Stimulated activated CD4-positive, alpha-beta T cell treated with anti-CD3 and anti-CD28 coated beads, Interleukin-12 subunit alpha, Interleukin-12 subunit beta, amount 100 ng/mL, for 4 hours (primary cell): ENCODE data around the gene IFT80.

Experiments
- DNase-seq: peaks from one replicate; pipeline ENCODE4 v3.0.0-alpha.2; 2020

IFT80 gene

DNA sequence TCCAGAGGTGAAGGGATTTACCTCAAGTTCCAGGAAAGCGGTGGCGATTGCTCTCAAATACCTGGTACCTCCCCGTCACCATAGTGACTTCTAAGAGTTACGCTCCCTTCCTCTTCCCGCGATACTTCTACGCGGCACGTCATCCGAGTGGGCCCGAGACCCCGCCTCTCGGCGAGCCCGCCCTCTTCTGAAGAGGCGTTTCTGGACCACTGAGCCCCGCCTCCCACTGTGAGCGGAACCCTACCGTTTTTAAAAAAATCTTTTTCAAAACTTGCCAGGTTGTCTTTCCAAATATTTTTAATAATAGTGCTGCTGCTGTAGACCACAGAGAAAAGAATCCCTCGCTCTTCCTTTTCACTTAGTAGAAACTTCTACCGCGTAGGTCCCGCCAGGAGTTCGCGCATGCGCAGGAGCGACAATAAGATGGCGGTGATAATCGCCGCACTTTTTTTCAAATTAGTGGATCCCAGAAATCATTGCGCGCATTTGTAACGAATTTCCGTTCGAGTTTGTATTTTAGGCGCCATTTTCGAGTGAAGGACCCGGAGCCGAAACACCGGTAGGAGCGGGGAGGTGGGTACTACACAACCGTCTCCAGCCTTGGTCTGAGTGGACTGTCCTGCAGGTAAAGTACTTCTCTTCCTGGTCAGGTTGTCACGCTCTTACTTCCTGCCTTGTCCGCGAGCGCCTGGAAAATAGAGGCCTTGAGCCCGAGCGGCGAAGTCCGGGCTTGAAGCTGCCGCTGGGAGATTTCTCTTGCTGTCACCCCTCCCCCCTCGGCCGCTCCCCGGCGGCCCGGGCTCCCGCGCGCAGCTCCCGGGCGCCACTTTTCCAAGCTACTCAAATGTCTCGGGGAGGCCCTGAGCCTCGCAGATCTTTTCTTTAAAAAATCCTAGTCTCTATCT lies at the start of gene IFT80, which contains the start of gene SMC4:
TSS of gene IFT80 (minus strand) at position 101 of the 905 bp plus-strand sequence. CDS start 14,625 bp downstream, outside the sequence.
TSS of gene SMC4 (plus strand) at position 526 of the 905 bp plus-strand sequence. CDS start 1,177 bp downstream, outside the sequence.
- peak; percentile 92 for DNase-seq

DNA sequence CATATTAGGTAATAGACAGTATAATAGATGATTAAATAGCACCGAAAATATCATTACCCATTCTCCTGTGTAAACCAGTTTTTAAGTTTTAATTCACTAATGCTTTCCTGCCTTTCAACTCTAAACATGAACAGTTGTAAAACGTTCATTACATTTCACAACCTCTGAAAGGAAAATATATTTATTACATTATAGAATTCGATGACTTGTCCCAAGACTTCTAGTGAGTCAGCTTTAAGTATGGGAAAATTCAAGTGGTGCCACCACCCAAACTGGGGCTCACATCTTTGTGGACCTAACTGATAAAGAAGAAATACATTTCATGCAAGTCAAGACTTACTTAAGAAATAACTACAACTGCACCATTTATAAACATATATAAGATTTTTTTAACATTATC lies 48.5 kb upstream of the IFT80 start:
- no peak for DNase-seq

DNA sequence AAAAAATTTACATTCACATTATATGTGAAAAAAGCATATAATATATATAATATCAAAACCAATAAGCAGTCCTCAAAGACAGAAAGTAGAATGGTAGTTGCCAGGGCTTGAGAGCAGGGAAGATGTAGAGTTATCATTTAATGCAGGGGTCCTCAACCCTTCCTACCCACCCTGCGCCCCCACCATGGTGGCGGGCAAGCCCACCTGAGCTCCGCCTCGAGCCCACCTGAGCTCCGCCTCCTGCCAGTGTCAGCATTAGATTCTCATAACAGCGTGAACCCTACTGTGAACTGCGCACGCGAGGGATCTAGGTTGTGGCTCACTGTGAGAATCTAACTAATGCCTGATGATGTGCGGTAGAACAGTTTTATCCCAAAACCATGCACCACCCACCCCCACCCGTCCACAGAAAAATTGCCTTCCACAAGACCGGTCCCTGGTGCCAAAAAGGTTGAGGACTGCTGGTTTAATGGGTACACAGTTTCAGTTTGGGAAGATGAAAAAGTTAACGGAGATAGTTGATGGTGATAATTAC lies 47.6 kb upstream of the IFT80 start:
- no peak for DNase-seq

DNA sequence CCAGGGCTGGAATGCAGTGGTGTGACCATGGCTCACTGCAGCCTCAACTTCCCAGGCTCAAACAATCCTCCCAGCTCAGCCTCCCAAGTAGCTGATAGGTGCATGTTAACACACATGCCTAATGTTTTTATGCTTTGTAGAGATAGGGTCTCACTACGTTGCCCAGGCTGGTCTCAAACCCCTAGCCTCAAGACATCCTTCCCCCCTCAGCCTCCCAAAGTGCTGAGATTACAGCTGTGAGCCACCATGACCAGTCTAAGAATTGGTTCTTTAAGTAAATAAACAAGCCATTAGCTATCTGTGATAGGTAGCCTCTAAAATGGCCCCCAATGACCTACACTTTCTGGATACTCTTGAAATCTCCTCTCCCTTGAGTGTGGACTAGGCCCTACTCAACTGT lies 46.8 kb upstream of the IFT80 start:
- DNase-seq: no peak

DNA sequence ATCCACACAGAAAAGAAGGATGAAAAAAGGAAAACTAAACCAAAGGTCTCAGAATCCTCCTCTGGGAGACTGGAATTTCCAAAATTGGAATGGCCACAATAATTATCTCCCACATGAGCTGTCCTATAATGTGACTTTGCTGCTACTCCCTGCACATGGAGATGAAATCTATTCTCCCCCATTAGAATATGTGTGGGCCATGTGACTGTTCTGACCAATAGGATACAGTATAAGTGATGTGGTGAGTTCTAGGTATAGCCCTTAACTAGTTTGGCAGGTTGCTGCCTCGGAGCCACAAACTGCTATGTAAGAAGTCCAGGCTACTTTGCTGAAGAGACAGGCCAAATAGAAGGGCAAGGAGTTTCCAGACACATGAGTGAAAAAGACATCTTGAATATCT lies 45.4 kb upstream of the IFT80 start:
- no peak for DNase-seq

DNA sequence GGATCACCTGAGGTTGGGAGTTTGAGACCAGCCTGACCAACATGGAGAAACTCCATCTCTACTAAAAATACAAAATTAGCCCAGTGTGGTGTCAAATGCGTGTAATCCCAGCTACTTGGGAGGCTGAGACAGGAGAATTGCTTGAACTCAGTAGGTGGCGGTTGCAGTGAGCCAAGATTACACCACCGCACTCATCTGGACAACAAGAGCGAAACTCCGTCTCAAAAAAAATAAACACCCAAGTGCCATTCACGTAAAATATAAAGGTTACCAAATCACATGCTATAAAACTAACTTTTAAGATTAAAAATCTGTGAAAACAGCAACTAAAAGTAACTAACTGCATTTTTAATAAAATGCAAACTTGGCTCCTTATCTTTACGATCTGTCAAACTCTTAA lies 41.7 kb upstream of the IFT80 start:
- no peak for DNase-seq

DNA sequence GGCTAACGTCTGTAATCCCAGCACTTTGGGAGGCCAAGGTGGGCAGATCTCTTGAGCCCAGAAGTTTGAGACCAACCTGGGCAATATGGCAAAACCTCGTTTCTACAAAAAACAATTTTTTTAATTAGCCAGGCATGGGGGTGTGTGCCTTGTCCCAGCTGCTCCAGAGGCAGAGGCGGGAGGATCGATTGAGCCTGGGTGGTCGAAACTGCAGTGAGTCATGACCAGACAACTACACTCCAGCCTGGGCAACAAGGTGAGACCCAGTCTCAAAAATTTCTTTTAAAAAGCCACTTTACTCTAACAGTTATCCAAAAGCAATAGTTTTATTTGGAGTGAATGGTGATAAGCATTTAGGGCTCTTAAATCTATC lies 38.0 kb upstream of the IFT80 start:
- no peak for DNase-seq

DNA sequence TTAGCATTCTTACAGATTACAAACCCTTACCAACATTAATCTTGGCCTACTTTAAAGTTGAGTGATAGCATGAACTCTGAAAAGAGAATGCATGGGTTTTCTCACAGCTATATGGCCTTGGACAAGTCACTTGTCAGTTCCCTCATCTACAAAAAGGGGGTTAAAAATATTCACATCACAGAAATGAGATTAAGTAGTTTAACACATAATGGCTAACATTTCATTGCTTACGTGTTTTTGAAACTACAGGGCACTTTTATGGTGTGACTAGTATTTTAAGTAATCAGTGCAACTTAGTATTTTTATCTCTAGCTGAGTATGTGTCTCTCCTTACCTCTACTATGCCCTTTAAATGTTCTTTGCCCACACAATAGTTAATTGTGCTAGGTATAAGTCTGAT lies 36.7 kb upstream of the IFT80 start:
- DNase-seq: no peak

DNA sequence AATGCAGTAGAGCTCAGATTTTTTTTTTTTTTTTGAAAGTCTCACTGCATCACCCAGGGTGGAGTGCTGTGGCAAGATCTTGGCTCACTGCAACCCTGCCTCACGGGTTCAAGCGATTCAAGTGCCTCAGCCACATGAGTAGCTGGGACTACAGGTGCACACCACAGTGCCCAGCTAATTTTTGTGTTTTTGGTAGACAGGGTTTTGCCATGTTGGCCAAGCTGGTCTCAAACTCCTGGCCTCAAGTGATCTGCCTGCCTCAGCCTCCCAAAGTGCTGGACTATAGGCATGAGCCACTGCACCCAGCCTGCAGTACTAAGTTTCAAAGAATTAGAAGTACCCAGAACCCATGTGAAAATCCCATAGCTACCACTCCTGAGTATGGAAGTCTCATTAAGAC lies 36.1 kb upstream of the IFT80 start:
- DNase-seq: no peak

DNA sequence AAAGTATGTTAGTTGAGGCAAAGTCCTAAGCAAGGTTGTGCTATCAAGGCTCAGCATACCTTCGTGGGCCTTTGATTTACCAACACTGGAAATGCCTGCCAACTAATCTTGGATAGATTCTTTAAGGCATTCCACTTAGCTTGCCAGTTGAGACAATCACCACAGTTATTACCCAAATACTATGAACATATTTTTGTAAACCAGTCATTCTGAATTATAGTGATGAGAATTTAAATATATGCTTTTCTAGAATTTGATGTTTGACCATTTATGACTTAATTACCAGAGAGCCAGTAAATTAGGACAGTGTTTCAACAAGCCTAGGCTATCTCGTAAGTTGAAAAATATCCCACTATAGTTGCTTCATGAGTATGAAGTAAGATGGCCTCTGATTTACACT lies 35.0 kb upstream of the IFT80 start:
- DNase-seq: no peak

DNA sequence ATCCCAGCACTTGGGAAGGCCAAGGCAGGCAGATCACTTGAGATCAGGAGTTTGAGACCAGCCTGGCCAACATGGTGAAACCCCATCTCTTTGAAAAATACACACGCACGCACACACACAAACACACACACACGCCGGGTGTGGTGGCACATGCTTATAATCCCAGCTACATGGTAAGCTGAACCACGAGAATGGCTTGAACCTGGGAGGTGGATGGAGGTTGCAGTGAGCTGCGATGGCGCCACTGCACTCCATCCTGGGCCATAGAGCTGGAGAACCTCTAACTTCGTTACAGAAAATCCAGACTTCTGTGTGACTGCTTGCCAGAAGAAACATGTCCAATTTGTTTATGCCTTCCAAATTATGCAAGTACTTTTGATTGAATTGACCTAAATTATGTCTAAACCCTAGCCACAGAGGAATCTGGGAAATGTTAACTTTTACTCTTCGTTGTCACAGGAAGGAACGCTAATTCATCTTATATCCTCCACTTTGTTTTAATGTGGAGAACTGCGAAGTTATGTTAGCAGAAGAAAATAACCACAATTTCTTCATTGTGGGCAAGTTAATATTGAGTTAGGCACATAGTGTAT lies 28.9 kb upstream of the IFT80 start:
- no peak for DNase-seq

DNA sequence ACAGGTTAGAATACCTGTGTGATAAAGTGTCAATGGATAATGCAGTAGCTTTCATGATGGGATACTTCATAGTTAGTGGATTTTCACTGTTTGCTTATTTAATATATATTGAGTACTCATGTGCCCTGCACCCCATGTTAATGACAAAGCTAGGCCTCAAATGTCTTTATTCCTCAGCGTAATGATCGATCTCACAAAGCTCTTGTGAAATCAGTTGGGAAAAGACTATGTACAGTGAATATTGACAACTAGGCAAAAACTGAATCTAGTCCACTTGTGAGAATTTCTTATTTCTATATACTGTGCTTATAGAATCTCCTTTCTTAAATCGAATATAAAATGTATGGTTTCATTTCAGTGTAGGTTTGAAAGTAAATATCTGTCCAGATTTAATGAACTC lies 18.3 kb upstream of the IFT80 start:
- no peak for DNase-seq

DNA sequence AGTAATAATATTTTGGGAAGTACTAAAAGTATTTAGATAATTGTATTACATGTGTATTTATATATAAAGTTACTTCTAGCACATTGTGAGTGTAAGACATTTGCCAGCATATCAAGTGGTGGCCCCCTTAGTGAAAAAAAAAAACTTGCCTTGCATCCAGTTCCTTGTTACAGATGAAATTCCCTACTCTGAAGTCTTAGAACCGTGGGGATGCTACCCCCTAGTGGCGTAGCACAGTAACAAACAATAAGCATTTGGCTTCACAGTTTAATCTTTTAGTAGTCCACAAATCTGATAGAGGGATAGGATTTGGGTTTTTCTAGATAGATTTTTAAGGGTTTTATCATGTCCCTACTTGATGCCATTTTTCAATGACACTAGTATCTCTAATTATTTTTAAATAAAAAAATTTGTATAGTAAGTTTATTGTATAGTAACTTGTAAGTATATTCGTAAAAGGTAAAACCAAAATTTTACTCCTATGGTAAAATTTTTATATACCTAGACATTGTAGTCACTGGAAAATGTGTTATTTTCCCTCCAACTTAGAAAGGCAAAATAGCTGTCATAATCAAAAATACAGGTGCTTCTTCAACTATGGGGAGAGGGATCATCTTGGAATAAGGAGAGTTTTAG lies 14.7 kb upstream of the IFT80 start:
- DNase-seq: peak; percentile 56

DNA sequence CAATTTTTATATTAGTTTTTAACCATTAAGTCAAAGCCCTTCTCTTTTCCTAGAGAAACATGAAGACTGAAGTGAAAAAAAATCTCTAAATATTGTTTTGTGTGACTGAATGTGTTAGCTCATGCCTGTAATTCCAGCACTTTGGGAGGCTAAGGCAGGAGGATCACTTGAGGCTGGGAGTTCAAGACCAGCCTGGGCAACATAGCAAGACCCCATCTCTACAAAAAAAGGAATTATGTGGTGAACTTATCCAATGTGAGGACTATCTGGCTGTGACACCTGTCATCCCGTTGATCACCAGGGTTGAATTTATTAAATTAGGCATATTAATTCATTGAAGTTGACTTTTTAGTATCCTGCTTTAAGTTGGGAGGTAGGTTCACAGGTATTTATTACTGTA lies 13.5 kb upstream of the IFT80 start:
- DNase-seq: no peak

DNA sequence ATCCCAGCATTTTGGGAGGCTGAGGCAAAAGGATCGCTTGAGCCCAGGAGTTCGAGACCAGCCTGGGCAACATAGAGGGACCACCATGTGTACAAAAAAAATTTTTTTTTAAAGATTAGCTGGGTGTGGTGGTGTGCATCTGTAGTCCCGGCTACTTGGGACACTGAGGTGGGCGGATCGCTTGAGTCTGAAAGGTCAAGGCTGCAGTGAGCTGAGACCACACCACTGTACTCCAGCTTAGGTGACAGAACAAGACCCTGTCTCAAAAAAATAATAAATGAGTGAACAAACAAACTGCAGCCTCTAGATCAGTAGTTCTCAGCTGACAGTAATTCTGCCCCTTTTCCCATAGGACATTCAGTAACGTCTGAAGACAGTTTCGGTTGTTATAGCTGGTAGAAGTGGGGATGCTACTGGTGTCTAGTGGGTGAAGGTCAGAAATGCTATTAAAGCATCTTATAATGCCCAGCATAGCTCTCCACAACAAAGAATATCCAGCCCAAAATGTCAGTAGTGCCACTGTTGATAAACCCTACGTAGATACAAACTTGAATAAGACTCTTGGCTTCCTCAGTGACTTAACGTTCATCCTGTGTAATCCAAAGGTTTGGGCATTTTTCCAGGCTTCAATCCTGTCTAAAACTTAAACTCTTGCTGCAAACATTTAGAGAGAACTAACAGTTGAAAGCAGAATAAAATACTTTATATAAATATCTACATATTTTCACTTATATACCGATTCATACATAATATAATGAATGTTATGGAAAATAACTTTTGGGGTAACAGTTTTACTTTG lies 11.0 kb upstream of the IFT80 start:
- DNase-seq: no peak

DNA sequence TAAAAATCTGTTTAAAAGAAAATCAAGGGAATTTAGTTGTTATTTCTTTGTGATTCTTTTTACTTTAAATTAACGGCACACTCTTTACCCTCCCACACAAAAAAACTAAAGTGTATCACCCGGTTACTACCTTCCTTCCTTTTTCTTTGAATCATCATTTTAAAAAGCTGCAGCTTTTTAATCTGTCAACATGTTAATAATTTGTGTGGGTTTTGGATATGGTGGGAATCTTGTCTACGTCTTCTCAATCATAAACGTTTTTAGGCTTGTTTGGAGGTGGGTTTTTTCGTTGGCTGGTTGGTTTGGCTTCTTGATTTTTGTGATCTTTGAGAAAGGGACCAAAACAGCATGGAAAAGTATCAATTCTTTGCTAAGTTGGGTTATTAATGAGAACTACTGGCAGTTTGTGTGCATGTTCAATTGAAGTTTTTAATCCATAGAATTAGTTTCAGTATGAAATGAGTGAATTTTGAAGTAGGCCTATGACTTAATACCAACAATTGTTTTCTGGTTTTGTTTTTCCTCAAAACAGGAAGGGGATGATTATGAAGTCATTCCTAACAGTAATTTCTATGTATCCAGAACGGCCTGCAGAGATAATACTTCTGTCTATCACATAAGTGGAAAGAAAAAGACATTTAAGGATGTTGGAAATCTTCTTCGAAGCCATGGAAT lies 4.9 kb upstream of the IFT80 start:
- no peak for DNase-seq

DNA sequence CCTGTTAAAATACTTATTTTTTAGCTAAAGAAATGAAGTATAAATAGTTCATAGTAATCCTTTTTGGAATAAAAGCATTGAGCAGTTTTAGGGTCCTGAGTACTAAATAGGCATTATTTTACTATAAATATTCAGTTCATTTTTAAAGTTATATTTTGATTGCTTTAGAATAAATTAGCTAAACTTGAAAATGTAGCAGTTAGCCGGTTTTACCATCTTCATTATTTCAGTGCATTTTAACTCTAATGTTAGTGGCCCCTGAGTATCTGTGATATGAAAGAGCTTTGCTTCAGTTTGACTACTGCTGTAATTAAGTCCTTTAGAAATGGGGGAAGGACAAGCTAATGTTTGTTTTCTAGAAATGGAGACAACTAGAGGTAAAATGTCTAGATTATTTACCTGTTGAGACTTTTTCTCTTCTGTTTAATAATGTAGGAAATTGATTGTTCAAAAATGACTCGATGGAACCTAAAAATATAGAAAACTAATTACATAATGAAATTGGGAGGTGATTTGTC lies 4.1 kb upstream of the IFT80 start:
- no peak for DNase-seq

DNA sequence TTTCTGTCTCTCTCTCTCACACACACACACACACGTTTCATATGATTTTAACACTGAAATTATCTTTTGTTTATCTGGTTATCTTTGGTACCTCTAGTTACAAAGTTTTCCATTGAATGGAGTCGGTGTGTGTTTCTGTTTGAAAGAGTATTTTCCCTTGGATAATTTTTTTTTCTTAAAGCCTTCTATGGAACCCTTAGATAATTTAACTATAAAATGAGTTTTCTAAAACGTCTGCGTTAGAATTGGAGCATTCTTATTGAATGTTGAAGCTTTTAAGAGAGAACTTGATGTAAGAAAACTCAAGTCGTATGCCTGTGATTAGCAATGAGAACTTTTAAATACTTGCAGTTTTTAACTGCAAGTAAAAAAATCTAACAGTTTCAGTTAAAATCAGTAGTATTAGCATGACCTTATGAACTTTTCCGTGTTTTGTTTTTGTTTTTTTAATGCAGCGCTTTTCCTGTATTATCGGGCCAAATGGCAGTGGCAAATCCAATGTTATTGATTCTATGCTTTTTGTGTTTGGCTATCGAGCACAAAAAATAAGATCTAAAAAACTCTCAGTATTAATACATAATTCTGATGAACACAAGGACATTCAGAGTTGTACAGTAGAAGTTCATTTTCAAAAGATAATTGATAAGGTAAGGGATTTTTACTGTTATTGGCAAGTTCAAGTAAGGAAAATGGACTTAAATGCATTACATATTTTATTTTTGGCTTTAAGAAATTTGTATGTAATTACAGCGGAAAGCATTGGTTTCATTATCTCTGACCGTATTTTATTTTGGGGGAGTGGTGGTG lies 3.4 kb upstream of the IFT80 start:
- no peak for DNase-seq

DNA sequence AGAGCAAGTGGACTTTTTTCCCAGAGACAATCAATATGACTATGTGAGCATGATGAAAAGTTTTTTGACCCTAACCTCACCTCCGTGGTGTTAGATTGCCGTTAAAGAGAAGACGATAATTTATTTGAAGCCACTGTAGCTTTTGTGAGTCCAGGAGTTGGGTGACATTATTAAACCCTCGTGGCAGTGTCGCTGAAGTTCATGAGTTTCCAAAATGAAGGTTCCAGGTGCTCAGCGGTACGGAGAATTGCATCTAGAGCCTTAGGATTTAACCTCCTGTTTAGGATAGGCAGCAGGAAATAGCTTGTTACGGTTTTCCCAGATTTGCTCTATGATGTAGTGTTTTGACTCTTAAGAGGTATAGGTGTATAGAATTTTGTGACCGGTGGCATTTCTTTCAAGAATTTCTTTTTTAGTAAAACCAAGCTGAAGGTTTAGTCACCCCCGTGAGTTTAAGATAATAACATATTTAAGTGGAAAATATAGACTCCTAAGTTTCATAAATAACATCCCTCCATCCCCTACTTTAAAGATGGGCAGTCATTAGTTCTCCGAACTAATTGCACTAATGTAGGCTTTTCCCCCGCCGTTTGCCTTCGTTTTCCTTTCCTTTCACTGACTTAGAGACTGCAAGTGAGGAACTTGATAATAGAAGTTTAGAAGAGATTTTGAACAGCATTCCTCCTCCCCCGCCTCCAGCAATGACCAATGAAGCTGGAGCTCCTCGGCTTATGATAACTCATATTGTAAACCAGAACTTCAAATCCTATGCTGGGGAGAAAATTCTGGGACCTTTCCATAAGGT lies 2.5 kb upstream of the IFT80 start:
- DNase-seq: no peak

DNA sequence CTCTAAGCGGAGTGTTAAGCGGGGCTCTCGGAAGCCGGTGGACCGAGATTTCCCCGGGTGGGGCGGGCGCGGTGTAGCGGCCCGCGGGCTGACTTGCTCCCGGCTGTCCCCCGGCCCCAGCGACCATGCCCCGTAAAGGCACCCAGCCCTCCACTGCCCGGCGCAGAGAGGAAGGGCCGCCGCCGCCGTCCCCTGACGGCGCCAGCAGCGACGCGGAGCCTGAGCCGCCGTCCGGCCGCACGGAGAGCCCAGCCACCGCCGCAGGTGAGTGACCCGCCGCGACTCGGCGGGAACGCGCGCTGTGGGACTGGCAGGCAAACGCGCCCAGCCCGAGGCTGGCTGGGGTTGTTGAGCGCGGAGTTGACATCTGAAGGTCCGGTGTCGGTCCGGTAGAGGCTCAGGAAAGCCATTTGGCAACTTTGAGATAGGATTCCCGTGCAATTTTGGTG lies 1.7 kb upstream of the IFT80 start:
- peak; percentile 13 for DNase-seq
